K562 (cell line): ENCODE results near the gene MEGF10. TPM values are rescaled to one million over a fixed set of nuclear protein-coding genes. Genes with fewer than 3 reads are reported as not detected.

ENCODE experiments used
- ATAC-seq: fragments of 200-7000 bp; cut with Tn5 transposase; 3 replicates; pipeline ENCODE4 v1.9.1; 2020; ENCODE audit warnings: moderate library complexity
- BruUV-seq: library from RNA; stranded (reverse); fragments of 400-500 nt; replicated peaks from 2 replicates; lab custom pipeline; 2021; lab: Mats Ljungman, UMichigan
- CTCF ChIA-PET: fragments of 300-600 bp; formaldehyde crosslinking; extraction: SDS; loops from one replicate; lab custom pipeline; 2021; ENCODE audit warnings: low intra/inter-chr PET ratio; lab: Yijun Ruan, JAX
- POLR2A ChIA-PET: fragments of 300-600, 350-650 bp; sonication (Branson Sonifier 250); formaldehyde crosslinking; extraction: SDS; loops from one replicate; lab custom pipeline; 2021; ENCODE audit warnings: antibody characterized with exemption, inconsistent platforms; lab: Yijun Ruan, JAX
- DNase-seq, 4 experiments: peaks; one replicate each; pipeline versions ENCODE4 v3.0.0 to v3.0.0-alpha.2; 2011 to 2018; ENCODE audit warnings: low spot score in 3 of 4, mixed read lengths in 3 of 4; ENCODE audit errors: extremely low read depth in 1 of 4
- FAIRE-seq: peaks from 2 replicates; lab custom pipeline; 2011; peaks lifted over from hg19 to GRCh38; lab: Jason Lieb, UNC
- H2AFZ ChIP-seq: 2 replicates; pipeline ENCODE4 v1.6.0; 2011; ENCODE audit warnings: low read depth, low read length, control low read depth, inconsistent platforms
- H3K27ac ChIP-seq: fragments of 200-600 bp; 3 replicates; pipeline ENCODE4 v1.8.0; 2011; ENCODE audit warnings: low read depth, mild to moderate bottlenecking, control low read depth, inconsistent platforms, low read length, moderate library complexity, mixed read lengths; ENCODE audit errors: extremely low read depth
- H3K27me3 ChIP-seq, 2 experiments: fragments of 300-600 bp in 1 of 2; 2 replicates in 1 of 2; 3 replicates in 1 of 2; pipeline versions ENCODE4 v1.6.0 to v1.8.0; 2011; ENCODE audit warnings: inconsistent platforms in 2 of 2, low read length in 2 of 2, mild to moderate bottlenecking in 1 of 2, mixed read lengths in 1 of 2, moderate library complexity in 1 of 2; ENCODE audit not compliant: control insufficient read depth in 2 of 2, insufficient read depth in 2 of 2
- H3K36me3 ChIP-seq: fragments of 300-600 bp; 3 replicates; pipeline ENCODE4 v1.8.0; 2011; ENCODE audit warnings: mild to moderate bottlenecking, low read length, inconsistent platforms; ENCODE audit not compliant: control insufficient read depth, insufficient read depth
- H3K4me1 ChIP-seq, 2 experiments: fragments of 200-600 bp in 1 of 2; replicated peaks in 1 of 2; 2 replicates in 1 of 2; 3 replicates in 1 of 2; pipeline versions ENCODE4 v1.5.1 to v1.8.0; 2011; ENCODE audit warnings: inconsistent platforms in 2 of 2, low read length in 2 of 2, mild to moderate bottlenecking in 1 of 2, mixed read lengths in 1 of 2, moderate library complexity in 1 of 2; ENCODE audit not compliant: control insufficient read depth in 2 of 2, insufficient read depth in 2 of 2
- H3K4me2 ChIP-seq: 2 replicates; pipeline ENCODE4 v1.6.1; 2011; ENCODE audit warnings: low read length, control low read depth, inconsistent platforms, mixed read lengths; ENCODE audit not compliant: insufficient read depth
- H3K4me3 ChIP-seq: fragments of 200-600 bp; sonication (generic), shearing (Covaris generic); 2 replicates; pipeline ENCODE4 v1.5.1; 2016; ENCODE audit warnings: control low read depth, inconsistent platforms
- H3K79me2 ChIP-seq: fragments of 200-600 bp; 3 replicates; pipeline ENCODE4 v1.8.0; 2011; ENCODE audit warnings: low read length, inconsistent platforms; ENCODE audit not compliant: control insufficient read depth, insufficient read depth
- H3K9ac ChIP-seq, 2 experiments: 2 replicates each; pipeline versions ENCODE4 v1.6.0 to v1.6.1; 2011; ENCODE audit warnings: low read depth in 2 of 2, low read length in 2 of 2, control low read depth in 1 of 2, inconsistent platforms in 1 of 2, mild to moderate bottlenecking in 1 of 2, mixed read lengths in 1 of 2; ENCODE audit not compliant: insufficient read depth in 1 of 2
- H3K9me1 ChIP-seq: one replicate; pipeline ENCODE4 v1.6.0; 2011; ENCODE audit warnings: inconsistent platforms, mild to moderate bottlenecking, low read length, moderate library complexity; ENCODE audit not compliant: control insufficient read depth, insufficient read depth
- H3K9me3 ChIP-seq: replicated peaks from 2 replicates; pipeline ENCODE4 v1.5.1; 2011; ENCODE audit warnings: low read depth, low read length, inconsistent platforms; ENCODE audit not compliant: control insufficient read depth, insufficient read depth
- H4K20me1 ChIP-seq: replicated peaks from 2 replicates; pipeline ENCODE4 v1.6.1; 2011; ENCODE audit warnings: low read length, inconsistent platforms, mixed read lengths; ENCODE audit not compliant: control insufficient read depth, insufficient read depth
- ARID3B ChIP-seq: fragments of 250-450 bp; sonication (Bioruptor Pico); IDR thresholded peaks from 2 replicates; pipeline ENCODE4 v1.4.0; 2020; ENCODE audit warnings: borderline replicate concordance
- ATF6 ChIP-seq: sonication (generic); formaldehyde crosslinking; IDR thresholded peaks from 2 replicates; pipeline ENCODE4 v1.4.0; 2020; ENCODE audit warnings: mild to moderate bottlenecking, missing genetic modification reagents
- CREB1 ChIP-seq, 2 experiments: sonication (generic) in 1 of 2; formaldehyde crosslinking in 1 of 2; IDR thresholded peaks; 2 replicates each; pipeline versions ENCODE4 v1.6.1 to v1.8.0; 2012 to 2022; ENCODE audit warnings: inconsistent platforms in 1 of 2, mild to moderate bottlenecking in 1 of 2, missing genetic modification reagents in 1 of 2, moderate library complexity in 1 of 2
- EWSR1 ChIP-seq: fragments of 450-650 bp; IDR thresholded peaks from 2 replicates; pipeline ENCODE4 v1.6.1; 2018; ENCODE audit warnings: borderline replicate concordance, mild to moderate bottlenecking, low read depth, moderate library complexity; ENCODE audit not compliant: partially characterized antibody
- NR3C1 ChIP-seq: sonication (generic); formaldehyde crosslinking; IDR thresholded peaks from 2 replicates; pipeline ENCODE4 v1.8.1; 2022; ENCODE audit warnings: missing genetic modification reagents
- PPARD ChIP-seq: fragments of 250-450 bp; sonication (Bioruptor Pico); IDR thresholded peaks from 2 replicates; pipeline ENCODE4 v1.8.0; 2022; ENCODE audit warnings: inconsistent platforms, mild to moderate bottlenecking, moderate library complexity
- PTRF ChIP-seq: fragments of 450-650 bp; IDR thresholded peaks from 2 replicates; pipeline ENCODE4 v1.6.1; 2016; ENCODE audit warnings: mild to moderate bottlenecking, missing genetic modification characterization, missing compliant biosample characterization
- USF2 ChIP-seq: sonication (generic); formaldehyde crosslinking; IDR thresholded peaks from 2 replicates; pipeline ENCODE4 v1.5.0; 2020; ENCODE audit warnings: missing genetic modification reagents
- YY1 ChIP-seq, 3 experiments: IDR thresholded peaks; 2 replicates each; pipeline ENCODE4 v1.6.1; 2011; ENCODE audit warnings: low read length in 2 of 3, mild to moderate bottlenecking in 2 of 3, moderate library complexity in 2 of 3, borderline replicate concordance in 1 of 3, control low read depth in 1 of 3, low read depth in 1 of 3; ENCODE audit not compliant: insufficient read depth in 3 of 3, insufficient replicate concordance in 2 of 3, control insufficient read depth in 1 of 3, insufficient read length in 1 of 3; ENCODE audit errors: extremely low read depth in 1 of 3
- ZNF324 ChIP-seq: fragments of 250-450 bp; sonication (Bioruptor Pico); IDR thresholded peaks from 2 replicates; pipeline ENCODE4 v1.4.0; 2020; ENCODE audit warnings: mild to moderate bottlenecking
- ZNF639 ChIP-seq, 2 experiments: fragments of 200-800 bp in 1 of 2; sonication (Bioruptor generic) in 1 of 2; sonication (generic) in 1 of 2; formaldehyde crosslinking in 1 of 2; IDR thresholded peaks in 1 of 2; conservative IDR thresholded peaks in 1 of 2; 2 replicates each; pipeline versions ENCODE4 v1.5.0 to v1.6.1; 2016 to 2020; ENCODE audit warnings: missing compliant biosample characterization in 1 of 2, missing genetic modification characterization in 1 of 2, missing genetic modification reagents in 1 of 2
- WGBS: fragments of 100-300 bp; shearing (Covaris generic); methylation state at CpG from one replicate; pipeline ENCODE4 v1.1.6; 2016; ENCODE audit warnings: low coverage, mixed read lengths; ENCODE audit not compliant: insufficient coverage; ENCODE audit errors: missing lambda C conversion rate; 5-methylcytosine and 5-hydroxymethylcytosine counted together
- in situ Hi-C: fragments of 300-500 bp; cut with MboI; formaldehyde crosslinking; loops from 4 replicates; pipeline ENCODE4 v1.15.0; 2018; ENCODE audit warnings: inconsistent platforms, mixed read lengths
- intact Hi-C: fragments of 100-400 bp; cut with micrococcal nuclease; formaldehyde crosslinking; loops from 2 replicates; pipeline ENCODE4 v1.14.2; 2022
- polyA plus RNA-seq, 8 experiments: library from polyadenylated mRNA; depleted of rRNA in 4 of 8; stranded (reverse) in 5 of 8; unstranded in 3 of 8; fragments of >200 nt; fragmentation: Nextera tagmentation in 2 of 8; fragmentation: Illumina TruSeq in 1 of 8; extraction: Ambion mirVana in 2 of 8; extraction: Trizol in 1 of 8; gene quantifications; 2 replicates each; pipeline versions ENCODE4 v1.2.1 to v1.2.3, GENCODE V29; 2011 to 2014; ENCODE audit warnings: inconsistent platforms in 1 of 8, missing spikeins in 1 of 8
- total RNA-seq, 7 experiments: library from RNA; depleted of rRNA in 6 of 7; stranded (reverse); fragments of >200 nt in 6 of 7; fragmentation: Illumina TruSeq in 2 of 7; extraction: Trizol in 2 of 7; gene quantifications; 2 replicates each; pipeline versions ENCODE4 v1.2.1 to v1.2.3, GENCODE V29; 2011 to 2021; ENCODE audit warnings: low replicate concordance in 1 of 7

MEGF10 gene
- total and polyA plus RNA-seq, 9 of the 15 experiments (the other 6 are each of a cell fraction or from before 2014, with no cell fraction given): 0.07 TPM; not detected in 8

GRCh38 chr5:127439644-127440043 lies 149.0 kb downstream of the MEGF10 start:
- intact Hi-C loops: loop anchor here (5.0 kb wide), 1 partner anchor 147 kb away; the partner anchor contains the start of gene MEGF10
- ChIA-PET POLR2A (no interaction called here), CTCF (no interaction called here)
- Histone ChIP-seq H3K4me1 (no peaks in the 10 kb centered on the region), H3K4me2 (no peak overlapping the region), H2AFZ (no peak overlapping the region), H3K36me3 (no peaks in the 10 kb centered on the region), H3K9me3 (no peaks in the 10 kb centered on the region), H3K9ac (no peak overlapping the region), H3K27me3 (peaks cover 0 to 8% of the 10 kb centered on the region in 2 experiments; a peak in 1 of 5 replicates), H3K79me2 (no peaks in the 10 kb centered on the region), H3K4me3 (no peak overlapping the region), H3K9me1 (no peaks in the 10 kb centered on the region), H4K20me1 (no peaks in the 10 kb centered on the region), H3K27ac (no peak overlapping the region)
- TF ChIP-seq PTRF (tag) (no peak), ARID3B (no peak), ATF6 (CRISPR knock-in tag) (no peak), EWSR1 (no peak), ZNF324 (CRISPR knock-in tag) (no peak), NR3C1 (CRISPR knock-in tag) (no peak), CREB1 (IDR thresholded peaks at IDR 0.05) (no peak), CREB1 (CRISPR knock-in tag; IDR thresholded peaks at IDR 0.05) (no peak), YY1 (IDR thresholded peaks at IDR 0.05; ENCODE audit: borderline replicate concordance in 1 of 3, control insufficient read depth in 1 of 3, extremely low read depth in 1 of 3, insufficient read depth in 3 of 3, insufficient read length in 1 of 3, insufficient replicate concordance in 2 of 3, low read depth in 1 of 3, low read length in 2 of 3) (no peak), USF2 (CRISPR knock-in tag) (no peak), PPARD (CRISPR knock-in tag) (no peak), ZNF639 (CRISPR knock-in tag; conservative IDR thresholded peaks at IDR 0.05 in 1 of 2, IDR thresholded peaks at IDR 0.05 in 1 of 2) (no peak)
- FAIRE-seq (no peak), DNase-seq (no peak), ATAC-seq (no peak)
- in situ Hi-C loops: no loop called here
- 3% methylated on average over 4 of the region's 4 CpGs for WGBS
- BruUV-seq: no TSS peak
